ENCODE measurements around the gene SEL1L.
A peak's percentile ranks its signal among the peaks of the same experiment; 100 is the strongest.
"Not testable (repeated sequence)": the region's sequence is repeated elsewhere in the genome, so short reads cannot be mapped to it uniquely, and the experiment has no call there.

The SEL1L gene

GRCh38 chr14:81473456-81474147, 60.1 kb downstream of the SEL1L start:
- no peak for FAIRE-seq

- no peak for FAIRE-seq
These were observed 61.4 kb downstream of the SEL1L start for GRCh38 chr14:81472096-81472800.

- FAIRE-seq = no peak
These were observed 62.6 kb downstream of the SEL1L start for GRCh38 chr14:81471062-81471461.

- FAIRE-seq = not testable (repeated sequence)
These were observed 63.2 kb downstream of the SEL1L start for GRCh38 chr14:81470557-81470826.

GRCh38 chr14:81466854-81467253, 66.8 kb downstream of the SEL1L start:
- FAIRE-seq = no peak

GRCh38 chr14:81465507-81466228, 68.0 kb downstream of the SEL1L start:
- no peak for FAIRE-seq

GRCh38 chr14:81465003-81465392, 68.7 kb downstream of the SEL1L start:
- FAIRE-seq = not testable (repeated sequence)

GRCh38 chr14:81464253-81465002, 69.2 kb downstream of the SEL1L start:
- no peak for FAIRE-seq

- not testable (repeated sequence) for FAIRE-seq
These were observed 71.3 kb downstream of the SEL1L start for GRCh38 chr14:81462356-81462755.

- FAIRE-seq = no peak
These were observed 73.7 kb downstream of the SEL1L start for GRCh38 chr14:81459912-81460311.

- no peak for FAIRE-seq
These were observed 75.3 kb downstream of the SEL1L start for GRCh38 chr14:81458352-81458751.

GRCh38 chr14:81455390-81455789, 78.3 kb downstream of the SEL1L start:
- FAIRE-seq = no peak

- FAIRE-seq = no peak
These were observed 79.0 kb downstream of the SEL1L start for GRCh38 chr14:81454572-81455218.

- peak; percentile 91 for FAIRE-seq
These were observed 80.4 kb downstream of the SEL1L start for GRCh38 chr14:81453166-81453766.

- no peak for FAIRE-seq
These were observed 81.1 kb downstream of the SEL1L start for GRCh38 chr14:81452341-81453133.

GRCh38 chr14:81450976-81451375, 82.7 kb downstream of the SEL1L start:
- FAIRE-seq = no peak

- no peak for FAIRE-seq
These were observed 83.5 kb downstream of the SEL1L start for GRCh38 chr14:81450100-81450531.

GRCh38 chr14:81449576-81449975, 84.1 kb downstream of the SEL1L start:
- FAIRE-seq = no peak

- no peak for FAIRE-seq
These were observed 84.5 kb downstream of the SEL1L start for GRCh38 chr14:81449114-81449513.

- FAIRE-seq = no peak
These were observed 86.5 kb downstream of the SEL1L start for GRCh38 chr14:81447021-81447764.
